A549 (cell line): ENCODE results near the gene BMI1. TPM values are rescaled to one million over a fixed set of nuclear protein-coding genes. Genes with fewer than 3 reads are reported as not detected.

ENCODE experiments used
- ATAC-seq, 2 experiments: fragments of 200-7000 bp in 1 of 2; fragments of >200 bp in 1 of 2; cut with Nextera tagmentation in 1 of 2; cut with Tn5 transposase in 1 of 2; 3 replicates each; pipeline versions ENCODE4 v1.8.0 to v1.9.1; 2018 to 2020; ENCODE audit warnings: mild to moderate bottlenecking in 1 of 2, moderate library complexity in 1 of 2
- CTCF ChIA-PET: fragments of 300-600 bp; sonication (Branson Sonifier 250); formaldehyde crosslinking; extraction: SDS; loops from one replicate; lab custom pipeline; 2021; ENCODE audit warnings: antibody characterized with exemption, inconsistent platforms; lab: Yijun Ruan, JAX
- POLR2A ChIA-PET: fragments of 350-600 bp; formaldehyde crosslinking; extraction: SDS; loops from one replicate; lab custom pipeline; 2021; ENCODE audit warnings: antibody characterized with exemption, inconsistent platforms; lab: Yijun Ruan, JAX
- DNase-seq, 2 experiments: peaks; one replicate each; pipeline versions ENCODE4 v3.0.0 to v3.0.0-alpha.2; 2011 to 2016; ENCODE audit warnings: low read depth in 1 of 2, low spot score in 1 of 2
- FAIRE-seq: peaks from 2 replicates; lab custom pipeline; 2011; peaks lifted over from hg19 to GRCh38; lab: Jason Lieb, UNC
- H3K27ac ChIP-seq, 2 experiments: fragments of >200 bp; sonication (Bioruptor Twin); formaldehyde crosslinking; 3 replicates each; pipeline ENCODE4 v1.5.1; 2016 to 2017
- H3K4me1 ChIP-seq: fragments of >200 bp; sonication (Bioruptor Twin); formaldehyde crosslinking; 3 replicates; pipeline ENCODE4 v1.6.1; 2016
- H3K4me2 ChIP-seq: fragments of >200 bp; sonication (Bioruptor Twin); formaldehyde crosslinking; 3 replicates; pipeline ENCODE4 v1.6.1; 2016
- H3K4me3 ChIP-seq: fragments of >200 bp; sonication (Bioruptor Twin); formaldehyde crosslinking; 3 replicates; pipeline ENCODE4 v1.5.1; 2016
- H3K9me3 ChIP-seq: fragments of >200 bp; sonication (Bioruptor Twin); formaldehyde crosslinking; 3 replicates; pipeline ENCODE4 v1.6.1; 2016
- BHLHE40 ChIP-seq: IDR thresholded peaks from 2 replicates; pipeline ENCODE4 v1.6.1; 2012; ENCODE audit warnings: low read depth, low read length, inconsistent platforms
- CBX2 ChIP-seq: fragments of 200-600 bp; sonication (generic); IDR thresholded peaks from 2 replicates; pipeline ENCODE4 v1.6.1; 2016; ENCODE audit warnings: low read depth, mild to moderate bottlenecking, borderline replicate concordance
- FOSL2 ChIP-seq, 2 experiments: fragments of 450-650 bp in 1 of 2; fragments of >200 bp in 1 of 2; sonication (Bioruptor Twin) in 1 of 2; formaldehyde crosslinking; IDR thresholded peaks; 2 replicates each; pipeline versions ENCODE4 v1.5.0 to v1.6.1; 2016 to 2020; ENCODE audit warnings: mild to moderate bottlenecking in 1 of 2, moderate library complexity in 1 of 2
- KDM1A ChIP-seq: fragments of 200-600 bp; sonication (generic); IDR thresholded peaks from 2 replicates; pipeline ENCODE4 v1.6.1; 2016; ENCODE audit warnings: low read depth, mild to moderate bottlenecking
- MAFK ChIP-seq: fragments of 450-650 bp; IDR thresholded peaks from 2 replicates; pipeline ENCODE4 v1.6.1; 2014; ENCODE audit not compliant: partially characterized antibody
- MYC ChIP-seq: IDR thresholded peaks from 2 replicates; pipeline ENCODE4 v1.6.1; 2012; ENCODE audit warnings: mild to moderate bottlenecking, inconsistent platforms, low read length, improper control_type of control experiment, borderline replicate concordance
- POLR2AphosphoS2 ChIP-seq: conservative IDR thresholded peaks from 2 replicates; pipeline ENCODE4 v1.6.1; 2012; ENCODE audit warnings: low read length, improper control_type of control experiment, inconsistent platforms
- RFX5 ChIP-seq: fragments of 450-650 bp; IDR thresholded peaks from 2 replicates; pipeline ENCODE4 v1.7.1; 2014; ENCODE audit warnings: antibody characterized with exemption, mild to moderate bottlenecking, moderate library complexity
- RNF2 ChIP-seq: fragments of 200-600 bp; sonication (generic); IDR thresholded peaks from 2 replicates; pipeline ENCODE4 v1.6.1; 2016; ENCODE audit warnings: low read depth, mild to moderate bottlenecking, antibody characterized with exemption, moderate library complexity, borderline replicate concordance
- TFCP2L1 ChIP-seq: fragments of 250-450 bp; sonication (Bioruptor Pico); IDR thresholded peaks from 2 replicates; pipeline ENCODE4 v1.5.0; 2021; ENCODE audit warnings: mild to moderate bottlenecking
- ZC3H11A ChIP-seq: fragments of 450-650 bp; IDR thresholded peaks from 2 replicates; pipeline ENCODE4 v1.6.1; 2014; ENCODE audit warnings: antibody characterized with exemption, mild to moderate bottlenecking
- ZFP36 ChIP-seq: fragments of 450-650 bp; IDR thresholded peaks from 2 replicates; pipeline ENCODE4 v1.6.1; 2014; ENCODE audit warnings: borderline replicate concordance; ENCODE audit not compliant: partially characterized antibody
- ZNF302 ChIP-seq: fragments of 250-450 bp; sonication (Bioruptor Pico); IDR thresholded peaks from 2 replicates; pipeline ENCODE4 v1.9.0; 2021; ENCODE audit warnings: inconsistent platforms, mild to moderate bottlenecking, moderate library complexity
- ZSCAN20 ChIP-seq: fragments of 250-450 bp; sonication (Bioruptor Pico); IDR thresholded peaks from 2 replicates; pipeline ENCODE4 v1.8.0; 2022; ENCODE audit warnings: mild to moderate bottlenecking, moderate library complexity
- WGBS: methylation state at CpG from one replicate; pipeline ENCODE4 v1.1.6; 2017; ENCODE audit errors: missing lambda C conversion rate; 5-methylcytosine and 5-hydroxymethylcytosine counted together
- polyA plus RNA-seq, 4 experiments: library from polyadenylated mRNA; depleted of rRNA in 3 of 4; stranded (reverse); fragments of >200 nt; fragmentation: RNase III in 1 of 4; extraction: RNeasy Plus Mini Kit Qiagen cat#74134 plus additional on column Dnase treatment in 1 of 4; gene quantifications; 2 replicates in 3 of 4; 3 replicates in 1 of 4; pipeline ENCODE4 v1.2.3, GENCODE V29; 2011 to 2017
- TF ChIP-seq, protein P1 (sequence below): fragments of 250-450 bp; sonication (Bioruptor Pico); IDR thresholded peaks from 2 replicates; pipeline ENCODE4 v1.5.0; 2021; ENCODE audit warnings: mild to moderate bottlenecking, moderate library complexity, borderline replicate concordance
- TF ChIP-seq, protein P2 (sequence below): IDR thresholded peaks from 2 replicates; pipeline ENCODE4 v1.6.1; 2012
- TF ChIP-seq, protein P3 (sequence below): fragments of 150-350 bp; IDR thresholded peaks from 2 replicates; pipeline ENCODE4 v1.6.1; 2014; ENCODE audit warnings: low read depth, mild to moderate bottlenecking, low read length

The BMI1 gene
- polyA plus RNA-seq, 2 of the 4 experiments (the other 2 are of a cell fraction), result 44.4 to 77.3 TPM

DNA sequence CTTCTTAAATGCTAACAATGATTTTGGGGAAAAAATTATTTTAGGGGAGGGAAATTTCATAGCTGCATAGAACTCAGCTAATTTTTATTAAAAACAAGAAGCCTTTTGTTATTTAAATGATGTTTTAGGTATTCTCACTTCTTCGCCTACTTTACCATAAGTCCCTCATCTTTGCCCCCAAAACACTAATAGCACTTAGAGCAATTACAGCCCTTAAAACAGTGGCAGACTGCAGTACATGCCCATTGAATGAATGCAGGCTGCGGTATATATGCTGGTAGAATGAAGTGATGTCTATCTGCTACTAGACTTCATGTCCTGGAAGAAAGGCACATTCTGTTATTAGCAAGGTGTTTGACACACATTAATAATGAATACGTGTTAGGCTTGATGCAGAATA, 21.5 kb downstream of the BMI1 start:
- H3K4me3 ChIP-seq, result no peak overlapping the region
- POLR2A ChIA-PET, result no interaction called here
- ATAC-seq (no peak), DNase-seq (no peak), FAIRE-seq (no peak)
- CTCF ChIA-PET, result interaction anchor here (1.5 kb wide), 1 partner anchor 646 kb away, joined by 3 read pairs; no protein-coding TSS in a partner anchor
- no peaks in the 10 kb centered on the region for H3K9me3 ChIP-seq
- no peak overlapping the region for H3K27ac ChIP-seq
- H3K4me2 ChIP-seq, result no peak overlapping the region
- 93% methylated on average over 3 of the region's 3 CpGs for WGBS
- TF ChIP-seq, protein P1, sequence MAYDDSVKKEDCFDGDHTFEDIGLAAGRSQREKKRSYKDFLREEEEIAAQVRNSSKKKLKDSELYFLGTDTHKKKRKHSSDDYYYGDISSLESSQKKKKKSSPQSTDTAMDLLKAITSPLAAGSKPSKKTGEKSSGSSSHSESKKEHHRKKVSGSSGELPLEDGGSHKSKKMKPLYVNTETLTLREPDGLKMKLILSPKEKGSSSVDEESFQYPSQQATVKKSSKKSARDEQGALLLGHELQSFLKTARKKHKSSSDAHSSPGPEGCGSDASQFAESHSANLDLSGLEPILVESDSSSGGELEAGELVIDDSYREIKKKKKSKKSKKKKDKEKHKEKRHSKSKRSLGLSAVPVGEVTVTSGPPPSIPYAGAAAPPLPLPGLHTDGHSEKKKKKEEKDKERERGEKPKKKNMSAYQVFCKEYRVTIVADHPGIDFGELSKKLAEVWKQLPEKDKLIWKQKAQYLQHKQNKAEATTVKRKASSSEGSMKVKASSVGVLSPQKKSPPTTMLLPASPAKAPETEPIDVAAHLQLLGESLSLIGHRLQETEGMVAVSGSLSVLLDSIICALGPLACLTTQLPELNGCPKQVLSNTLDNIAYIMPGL (CRISPR knock-in tag), result no peak
- TF ChIP-seq, protein P2, sequence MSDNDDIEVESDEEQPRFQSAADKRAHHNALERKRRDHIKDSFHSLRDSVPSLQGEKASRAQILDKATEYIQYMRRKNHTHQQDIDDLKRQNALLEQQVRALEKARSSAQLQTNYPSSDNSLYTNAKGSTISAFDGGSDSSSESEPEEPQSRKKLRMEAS, result no peak
- no peak for TF ChIP-seq MAFK
- TF ChIP-seq KDM1A, result no peak
- TF ChIP-seq ZC3H11A, result no peak
- no peak for TF ChIP-seq CBX2
- no peak for TF ChIP-seq ZSCAN20 (CRISPR knock-in tag)
- H3K4me1 ChIP-seq, result peaks cover 9% of the 10 kb centered on the region; the same call in 1 of the 3 replicates

DNA sequence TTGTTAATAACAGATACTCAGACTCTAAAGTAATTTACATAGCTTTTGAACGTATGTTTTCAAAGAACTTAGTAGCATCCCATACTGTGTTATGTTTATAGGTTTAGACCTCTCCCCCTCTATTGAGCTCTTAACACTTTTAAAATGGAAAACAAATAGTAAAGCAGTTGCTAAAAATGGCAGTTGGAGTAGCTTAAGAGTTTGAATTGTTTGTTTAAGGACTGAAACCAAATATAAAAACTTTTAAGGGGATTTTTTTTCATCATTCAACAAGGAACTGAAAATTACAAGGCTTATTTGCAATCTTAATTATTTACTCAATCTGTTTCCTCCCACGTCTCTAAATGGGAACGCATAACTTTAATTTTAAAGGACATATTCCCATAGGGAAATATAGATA, 22.8 kb downstream of the BMI1 start:
- 65% methylated on average over 3 of the region's 3 CpGs for WGBS
- TF ChIP-seq RNF2, result no peak
- TF ChIP-seq TFCP2L1 (CRISPR knock-in tag), result no peak
- no peak for TF ChIP-seq BHLHE40
- TF ChIP-seq MAFK, result no peak
- TF ChIP-seq, protein P3, sequence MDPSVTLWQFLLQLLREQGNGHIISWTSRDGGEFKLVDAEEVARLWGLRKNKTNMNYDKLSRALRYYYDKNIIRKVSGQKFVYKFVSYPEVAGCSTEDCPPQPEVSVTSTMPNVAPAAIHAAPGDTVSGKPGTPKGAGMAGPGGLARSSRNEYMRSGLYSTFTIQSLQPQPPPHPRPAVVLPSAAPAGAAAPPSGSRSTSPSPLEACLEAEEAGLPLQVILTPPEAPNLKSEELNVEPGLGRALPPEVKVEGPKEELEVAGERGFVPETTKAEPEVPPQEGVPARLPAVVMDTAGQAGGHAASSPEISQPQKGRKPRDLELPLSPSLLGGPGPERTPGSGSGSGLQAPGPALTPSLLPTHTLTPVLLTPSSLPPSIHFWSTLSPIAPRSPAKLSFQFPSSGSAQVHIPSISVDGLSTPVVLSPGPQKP, result no peak
- no peak for TF ChIP-seq MYC
- no peak for TF ChIP-seq FOSL2 (IDR thresholded peaks at IDR 0.05)
- TF ChIP-seq FOSL2 (CRISPR knock-in tag; IDR thresholded peaks at IDR 0.05), result no peak
- TF ChIP-seq ZNF302 (CRISPR knock-in tag), result no peak
- DNase-seq (no peak), ATAC-seq (no peak), FAIRE-seq (no peak)
- Histone ChIP-seq H3K9me3 (no peaks in the 10 kb centered on the region), H3K4me1 (peaks cover 9% of the 10 kb centered on the region; the same call in 1 of the 3 replicates), H3K27ac (no peak overlapping the region), H3K4me2 (no peak overlapping the region), H3K4me3 (no peak overlapping the region)
- POLR2A ChIA-PET, result no interaction called here
- CTCF ChIA-PET, result no interaction called here

DNA sequence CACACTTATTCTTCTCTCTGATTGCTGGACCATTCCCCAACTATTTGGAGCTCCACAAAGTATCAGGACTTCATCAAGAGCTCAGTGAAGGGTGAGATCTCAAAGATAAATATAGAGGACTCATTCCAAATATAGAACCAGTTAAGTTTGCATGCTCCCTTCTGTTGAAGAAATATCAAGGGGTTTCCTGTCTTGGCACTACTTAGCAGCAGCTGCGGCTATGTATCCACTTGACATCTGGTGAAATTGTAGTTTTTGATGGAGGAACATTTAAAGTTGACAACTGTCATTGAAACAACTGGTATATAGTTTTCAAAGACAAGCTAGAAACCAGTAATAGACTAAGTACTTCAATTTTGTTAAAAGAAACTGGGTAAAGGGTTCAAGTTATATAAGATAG, 23.4 kb downstream of the BMI1 start:
- ChIA-PET POLR2A (no interaction called here), CTCF (no interaction called here)
- Histone ChIP-seq H3K4me1 (peaks cover 9% of the 10 kb centered on the region; the same call in 1 of the 3 replicates), H3K27ac (no peak overlapping the region), H3K4me3 (no peak overlapping the region), H3K4me2 (no peak overlapping the region), H3K9me3 (no peaks in the 10 kb centered on the region)
- no peak for FAIRE-seq
- ATAC-seq, result no peak
- TF ChIP-seq ZSCAN20 (CRISPR knock-in tag) (no peak), POLR2AphosphoS2 (no peak), RFX5 (no peak), ZFP36 (no peak)
- 52% methylated on average over 1 of the region's 1 CpG for WGBS
- DNase-seq, result no peak
